OCI-LY3 (cell line): Measurements from ENCODE around the gene ANKRD29.

ENCODE experiments used
- H2AFZ ChIP-seq: fragments of 200-600, 300-600 bp; shearing (Covaris generic); 2 replicates; pipeline ENCODE4 v1.6.0; 2014; ENCODE audit warnings: antibody characterized with exemption, low read depth, low read length
- H3K27ac ChIP-seq: fragments of 200-600, 300-600 bp; sonication (generic); 2 replicates; pipeline ENCODE4 v1.5.1; 2014; ENCODE audit warnings: mild to moderate bottlenecking, low read length, moderate library complexity, mixed read lengths
- H3K27me3 ChIP-seq: fragments of 200-600, 300-600 bp; sonication (generic); 2 replicates; pipeline ENCODE4 v1.6.1; 2014; ENCODE audit warnings: low read depth, low read length, mixed read lengths
- H3K36me3 ChIP-seq: fragments of 200-600, 300-600 bp; sonication (generic); replicated peaks from 2 replicates; pipeline ENCODE3; 2014; ENCODE audit warnings: low read depth, low read length, mixed read lengths
- H3K4me1 ChIP-seq: fragments of 300-600, 200-600 bp; sonication (generic); 2 replicates; pipeline ENCODE4 v1.6.1; 2014; ENCODE audit warnings: low read length, mixed read lengths
- H3K4me2 ChIP-seq: fragments of 200-600, 300-600 bp; sonication (generic); 2 replicates; pipeline ENCODE4 v1.6.1; 2014; ENCODE audit warnings: low read length, mixed read lengths
- H3K4me3 ChIP-seq: fragments of 300-600, 200-600 bp; sonication (generic); 2 replicates; pipeline ENCODE4 v1.5.1; 2014; ENCODE audit warnings: antibody characterized with exemption, mild to moderate bottlenecking, low read length, moderate library complexity
- H3K79me2 ChIP-seq: fragments of 300-600, 200-600 bp; shearing (Covaris generic); 2 replicates; pipeline ENCODE4 v1.6.1; 2014; ENCODE audit warnings: mild to moderate bottlenecking, low read length, mixed read lengths
- H3K9ac ChIP-seq: fragments of 300-600, 200-600 bp; shearing (Covaris generic); 2 replicates; pipeline ENCODE4 v1.6.0; 2014; ENCODE audit warnings: mild to moderate bottlenecking, low read length, moderate library complexity
- H3K9me3 ChIP-seq: fragments of 200-600, 300-600 bp; shearing (Covaris generic); 2 replicates; pipeline ENCODE4 v1.6.1; 2014; ENCODE audit warnings: low read length, mixed read lengths; ENCODE audit not compliant: insufficient read depth
- H4K20me1 ChIP-seq: fragments of 200-600, 300-600 bp; sonication (generic); 2 replicates; pipeline ENCODE4 v1.6.1; 2016; ENCODE audit warnings: low read length, mixed read lengths; ENCODE audit not compliant: insufficient read depth
- CTCF ChIP-seq: fragments of 200-600, 300-600 bp; sonication (generic); IDR thresholded peaks from 2 replicates; pipeline ENCODE4 v1.5.1; 2014; ENCODE audit warnings: antibody characterized with exemption, low read length, low read depth
- EZH2phosphoT487 ChIP-seq: fragments of 200-600 bp; shearing (Covaris generic); IDR thresholded peaks from 2 replicates; pipeline ENCODE4 v1.6.1; 2018; ENCODE audit warnings: antibody characterized with exemption, mixed run types, low read depth

Gene ANKRD29

GRCh38 chr18:23556145-23556780 is 106.4 kb downstream of the ANKRD29 start:
- Histone ChIP-seq H3K9ac (no peak overlapping the region), H4K20me1 (no peaks in the 10 kb centered on the region), H3K36me3 (peaks cover 45% of the 10 kb centered on the region), H3K79me2 (no peaks in the 10 kb centered on the region), H3K4me1 (no peaks in the 10 kb centered on the region), H3K4me3 (no peak overlapping the region), H3K9me3 (no peaks in the 10 kb centered on the region), H3K27me3 (no peaks in the 10 kb centered on the region), H3K4me2 (no peak overlapping the region), H3K27ac (no peak overlapping the region), H2AFZ (no peak overlapping the region)
- no peak for TF ChIP-seq CTCF
- no peak for TF ChIP-seq EZH2phosphoT487

- TF ChIP-seq CTCF = no peak
- no peak for TF ChIP-seq EZH2phosphoT487
- H3K36me3 ChIP-seq = peaks cover 37% of the 10 kb centered on the region
These were observed 108.8 kb downstream of the ANKRD29 start for GRCh38 chr18:23553887-23554286.

GRCh38 chr18:23552505-23552904 is 110.2 kb downstream of the ANKRD29 start:
- Histone ChIP-seq H4K20me1 (no peaks in the 10 kb centered on the region; the same call in 1 of the 2 replicates), H2AFZ (no peak overlapping the region), H3K4me1 (no peaks in the 10 kb centered on the region), H3K4me3 (no peak overlapping the region), H3K9me3 (no peaks in the 10 kb centered on the region), H3K4me2 (no peak overlapping the region), H3K36me3 (peaks cover 39% of the 10 kb centered on the region), H3K79me2 (no peaks in the 10 kb centered on the region), H3K27ac (no peak overlapping the region), H3K27me3 (no peaks in the 10 kb centered on the region), H3K9ac (no peak overlapping the region)
- TF ChIP-seq CTCF (no peak), EZH2phosphoT487 (no peak)

More at GRCh38 chr18:23553887-23554286, 108.8 kb downstream of the ANKRD29 start:
- no peak overlapping the region for H3K4me2 ChIP-seq
- no peaks in the 10 kb centered on the region for H4K20me1 ChIP-seq
- no peak overlapping the region for H2AFZ ChIP-seq
- no peak overlapping the region for H3K9ac ChIP-seq
- H3K9me3 ChIP-seq = no peaks in the 10 kb centered on the region
- H3K4me3 ChIP-seq = no peak overlapping the region
- H3K27ac ChIP-seq = no peak overlapping the region
- no peaks in the 10 kb centered on the region for H3K27me3 ChIP-seq
- no peaks in the 10 kb centered on the region for H3K79me2 ChIP-seq
- no peaks in the 10 kb centered on the region for H3K4me1 ChIP-seq

- TF ChIP-seq EZH2phosphoT487 = no peak
- no peak for TF ChIP-seq CTCF
- no peak overlapping the region for H3K4me2 ChIP-seq
These were observed 110.7 kb downstream of the ANKRD29 start for GRCh38 chr18:23551978-23552377.

More at GRCh38 chr18:23551978-23552377, 110.7 kb downstream of the ANKRD29 start:
- no peaks in the 10 kb centered on the region for H3K79me2 ChIP-seq
- no peak overlapping the region for H3K9ac ChIP-seq
- no peak overlapping the region for H3K27ac ChIP-seq
- peaks cover 40% of the 10 kb centered on the region for H3K36me3 ChIP-seq
- no peaks in the 10 kb centered on the region for H3K27me3 ChIP-seq
- H2AFZ ChIP-seq = no peak overlapping the region
- no peaks in the 10 kb centered on the region for H3K4me1 ChIP-seq
- H4K20me1 ChIP-seq = no peaks in the 10 kb centered on the region; the same call in 1 of the 2 replicates
- H3K4me3 ChIP-seq = no peak overlapping the region
- H3K9me3 ChIP-seq = no peaks in the 10 kb centered on the region
